ENCODE measurements around the gene HPSE2.

The HPSE2 gene

GRCh38 chr10:98980353-98980752 lies 255.3 kb downstream of the HPSE2 start:
- no peak overlapping the region for H3K4me3 ChIP-seq (ENCODE audit: low read depth, low read length)
- DNase-seq (ENCODE audit: low read depth): no peak
- TF ChIP-seq CTCF (IDR thresholded peaks at IDR 0.05; ENCODE audit: low read depth, low read length, missing control alignments): no peak

GRCh38 chr10:98971464-98971863 lies 264.2 kb downstream of the HPSE2 start:
- no peak for DNase-seq (ENCODE audit: low read depth)
- no peak overlapping the region for H3K4me3 ChIP-seq (ENCODE audit: low read depth, low read length)

GRCh38 chr10:98967601-98968000 lies 268.1 kb downstream of the HPSE2 start:
- DNase-seq (ENCODE audit: low read depth): no peak
- no peak for TF ChIP-seq CTCF (IDR thresholded peaks at IDR 0.05; ENCODE audit: low read depth, low read length, missing control alignments)

More at GRCh38 chr10:98971464-98971863, 264.2 kb downstream of the HPSE2 start:
- TF ChIP-seq CTCF (IDR thresholded peaks at IDR 0.05; ENCODE audit: low read depth, low read length, missing control alignments): no peak

GRCh38 chr10:98963608-98964007 lies 272.0 kb downstream of the HPSE2 start:
- no peak for DNase-seq (ENCODE audit: low read depth)
- TF ChIP-seq CTCF (IDR thresholded peaks at IDR 0.05; ENCODE audit: low read depth, low read length, missing control alignments): no peak

More at GRCh38 chr10:98967601-98968000, 268.1 kb downstream of the HPSE2 start:
- no peak overlapping the region for H3K4me3 ChIP-seq (ENCODE audit: low read depth, low read length)

GRCh38 chr10:98959379-98959778 lies 276.3 kb downstream of the HPSE2 start:
- DNase-seq (ENCODE audit: low read depth): no peak
- TF ChIP-seq CTCF (IDR thresholded peaks at IDR 0.05; ENCODE audit: low read depth, low read length, missing control alignments): no peak
- no peak overlapping the region for H3K4me3 ChIP-seq (ENCODE audit: low read depth, low read length)

More at GRCh38 chr10:98963608-98964007, 272.0 kb downstream of the HPSE2 start:
- H3K4me3 ChIP-seq (ENCODE audit: low read depth, low read length): no peak overlapping the region

GRCh38 chr10:98957801-98958200 lies 277.9 kb downstream of the HPSE2 start:
- DNase-seq (ENCODE audit: low read depth): no peak
- TF ChIP-seq CTCF (IDR thresholded peaks at IDR 0.05; ENCODE audit: low read depth, low read length, missing control alignments): no peak
- no peak overlapping the region for H3K4me3 ChIP-seq (ENCODE audit: low read depth, low read length)

GRCh38 chr10:98956576-98957260 lies 278.9 kb downstream of the HPSE2 start:
- no peak overlapping the region for H3K4me3 ChIP-seq (ENCODE audit: low read depth, low read length)
- no peak for TF ChIP-seq CTCF (IDR thresholded peaks at IDR 0.05; ENCODE audit: low read depth, low read length, missing control alignments)
- DNase-seq (ENCODE audit: low read depth): no peak
